OCI-LY3 (cell line): ENCODE measurements around the gene ARHGAP22.

Experiments used
- CTCF ChIP-seq: fragments of 200-600, 300-600 bp; sonication (generic); IDR thresholded peaks from 2 replicates; pipeline ENCODE4 v1.5.1; 2014; ENCODE audit warnings: antibody characterized with exemption, low read length, low read depth
- EZH2phosphoT487 ChIP-seq: fragments of 200-600 bp; shearing (Covaris generic); IDR thresholded peaks from 2 replicates; pipeline ENCODE4 v1.6.1; 2018; ENCODE audit warnings: antibody characterized with exemption, mixed run types, low read depth

- no peak for TF ChIP-seq CTCF
- no peak for TF ChIP-seq EZH2phosphoT487
These were observed 173.0 kb downstream of the ARHGAP22 start for GRCh38 chr10:48431871-48432270.
